Stimulated activated CD4-positive, alpha-beta T cell treated with anti-CD3 and anti-CD28 coated beads, Interleukin-15, amount 100 ng/mL, for 1 hour (primary cell): ENCODE data around the gene ATP13A2.

ENCODE experiments used
- DNase-seq, 2 donors: peaks; one replicate each; pipeline ENCODE4 v3.0.0-alpha.2; 2020; ENCODE audit warnings: low read depth in 1 of 2, low spot score in 1 of 2

Gene ATP13A2

DNA sequence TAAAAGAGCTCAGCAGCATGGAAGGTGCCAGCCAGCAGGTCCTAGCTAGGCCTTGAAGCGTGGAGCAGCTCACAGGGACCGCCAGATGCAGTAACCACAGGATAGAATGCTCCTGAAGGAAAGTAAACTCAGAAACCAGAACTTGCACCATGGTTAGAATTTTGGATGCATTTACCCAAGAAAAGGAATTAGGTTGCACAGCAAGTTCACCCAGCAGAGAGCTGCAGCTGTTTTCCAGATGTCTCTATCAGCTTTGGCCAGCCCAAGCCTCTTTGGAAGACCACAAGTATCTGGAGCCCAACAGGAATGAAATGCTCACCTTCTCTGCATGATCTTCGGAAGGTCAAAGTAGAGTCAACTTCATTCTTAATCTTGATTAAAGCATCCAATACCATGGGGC lies 21.0 kb upstream of the ATP13A2 start:
- DNase-seq, result no peak

DNA sequence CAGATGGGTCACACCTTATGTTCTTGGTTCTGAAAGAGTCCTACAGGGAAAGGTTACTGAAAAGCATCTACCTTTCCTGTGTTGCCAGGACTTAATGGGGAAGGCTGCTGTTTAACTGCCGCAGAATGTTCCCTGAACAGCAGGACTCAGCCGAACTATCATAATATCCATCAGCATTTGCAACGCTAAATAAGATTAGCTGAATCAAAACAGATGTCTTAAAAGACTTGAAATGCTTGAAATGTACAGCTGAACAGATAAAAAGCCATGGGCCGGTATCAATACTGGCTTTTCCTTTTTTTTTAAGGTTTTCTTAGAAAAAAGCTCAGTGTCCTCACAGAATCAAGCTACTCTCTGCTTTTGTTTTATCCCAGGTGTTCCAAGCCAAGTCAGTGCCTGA lies 19.7 kb upstream of the ATP13A2 start:
- DNase-seq, result no peak

DNA sequence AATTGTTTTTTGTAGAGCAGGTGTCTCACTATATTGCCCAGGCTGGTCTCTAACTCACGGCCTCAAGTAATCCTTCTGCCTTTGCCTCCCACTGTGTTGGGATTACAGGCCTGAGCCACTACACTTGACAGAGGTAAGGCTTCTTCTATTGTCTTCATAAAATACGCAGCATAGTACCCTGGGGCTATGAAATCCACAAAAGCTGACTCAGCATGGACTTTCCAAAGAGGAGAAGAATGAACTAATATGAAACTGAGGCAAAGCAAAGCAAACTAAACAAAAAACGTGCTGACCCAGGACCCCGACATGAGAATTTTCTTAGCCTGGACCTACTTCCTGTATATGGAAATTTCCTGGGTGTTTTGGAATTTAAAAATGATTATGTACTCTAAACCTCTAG lies 18.5 kb upstream of the ATP13A2 start:
- DNase-seq, result no peak

DNA sequence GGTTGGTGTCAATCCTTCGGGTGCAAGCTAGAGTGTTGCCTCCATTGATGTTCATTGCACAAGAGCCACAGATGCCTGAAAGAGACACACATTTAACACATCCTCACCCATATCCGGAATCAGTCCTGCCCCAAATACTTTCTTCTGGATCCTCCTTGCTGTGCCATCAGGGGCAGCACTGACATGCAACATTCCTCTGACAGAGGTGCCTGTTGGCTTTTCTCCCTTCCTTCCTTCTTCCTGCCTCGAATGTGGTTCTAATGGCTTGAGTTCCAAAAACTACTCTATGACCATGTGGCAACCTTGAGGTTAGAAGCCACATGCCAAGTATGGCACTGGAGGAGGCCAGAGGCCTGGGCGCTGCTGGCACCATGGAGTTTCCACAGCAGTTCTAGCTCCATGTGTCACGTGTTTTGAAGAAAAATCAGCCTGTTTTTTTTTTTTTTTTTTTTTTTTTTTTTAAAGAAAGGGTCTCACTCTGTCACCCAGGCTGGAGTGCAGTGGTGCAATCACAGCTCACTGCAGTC lies 17.0 kb upstream of the ATP13A2 start:
- DNase-seq, result no peak

DNA sequence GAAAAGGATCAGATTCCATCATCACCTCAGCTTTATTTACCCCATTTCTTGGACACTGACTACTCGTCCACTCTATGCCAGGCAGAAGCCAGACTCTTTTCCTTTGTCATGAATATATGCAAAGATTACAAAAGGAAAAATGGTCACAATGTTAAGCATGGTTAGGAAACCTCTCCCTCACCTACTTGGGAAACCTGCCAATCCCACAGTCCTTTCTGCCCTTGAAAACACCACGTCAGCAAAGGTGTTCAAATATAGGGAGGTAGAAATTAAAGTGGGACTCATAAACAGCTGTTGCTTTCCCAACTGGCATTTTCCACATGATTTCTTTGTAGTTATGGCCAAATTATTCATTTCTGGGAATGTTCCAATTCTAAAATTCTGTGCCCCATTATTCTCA lies 16.2 kb upstream of the ATP13A2 start:
- no peak for DNase-seq

DNA sequence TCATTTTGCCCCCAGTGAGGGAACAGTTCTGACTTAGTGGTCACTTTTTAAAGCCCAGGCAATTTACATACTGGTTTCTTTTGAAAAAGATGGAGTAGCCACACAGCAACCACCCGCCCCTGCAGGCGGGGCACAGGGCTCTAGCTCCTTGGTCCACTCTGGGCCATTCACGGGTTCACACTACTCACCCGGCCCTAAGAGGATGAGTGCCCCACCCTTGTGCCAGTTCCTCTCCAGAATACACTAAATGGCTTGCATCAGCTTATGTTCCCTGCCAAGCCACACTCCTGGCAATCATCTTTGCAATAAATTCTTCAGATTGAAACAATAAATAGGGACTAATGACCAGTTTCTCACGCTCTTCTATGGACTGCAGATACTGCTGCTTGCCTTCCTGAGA lies 15.7 kb upstream of the ATP13A2 start:
- DNase-seq, result no peak

DNA sequence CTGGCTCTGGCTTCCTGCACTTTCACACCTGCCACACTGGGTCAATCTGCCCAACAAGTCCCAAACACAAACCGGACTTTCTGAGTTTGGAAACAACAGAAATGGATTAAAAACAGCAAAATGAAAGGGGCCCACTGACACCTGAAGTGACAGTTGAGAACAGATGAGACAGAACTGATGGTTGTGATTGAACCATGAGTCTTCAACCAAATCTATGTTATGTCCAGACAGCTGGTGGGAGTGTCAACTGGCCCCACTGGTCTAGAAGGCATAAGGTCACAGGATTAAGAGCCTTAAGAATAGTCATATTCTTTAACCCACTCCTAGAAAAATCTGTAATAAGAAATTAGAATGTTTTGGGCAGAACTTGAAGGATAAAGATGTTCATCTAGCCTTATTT lies 13.0 kb upstream of the ATP13A2 start:
- no peak for DNase-seq

DNA sequence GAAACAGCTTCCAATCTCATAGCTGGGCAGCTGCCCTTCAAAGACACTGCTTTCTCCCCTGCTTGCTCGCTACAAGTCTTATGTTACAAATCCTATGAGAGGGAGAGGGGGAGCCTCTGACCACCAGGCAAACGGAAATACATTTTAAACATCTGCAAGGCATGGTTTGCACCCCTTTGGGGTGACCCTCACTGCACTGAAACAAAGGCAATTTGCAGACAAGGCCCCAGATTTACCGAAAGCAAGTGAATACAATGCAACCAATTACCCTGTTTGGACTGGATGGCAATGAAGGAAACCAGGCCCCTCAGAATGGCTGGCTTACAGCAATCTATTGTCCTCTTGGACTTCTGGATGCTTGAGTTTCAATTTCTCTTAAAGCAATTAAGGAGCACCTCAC lies 11.8 kb upstream of the ATP13A2 start:
- DNase-seq, result no peak

DNA sequence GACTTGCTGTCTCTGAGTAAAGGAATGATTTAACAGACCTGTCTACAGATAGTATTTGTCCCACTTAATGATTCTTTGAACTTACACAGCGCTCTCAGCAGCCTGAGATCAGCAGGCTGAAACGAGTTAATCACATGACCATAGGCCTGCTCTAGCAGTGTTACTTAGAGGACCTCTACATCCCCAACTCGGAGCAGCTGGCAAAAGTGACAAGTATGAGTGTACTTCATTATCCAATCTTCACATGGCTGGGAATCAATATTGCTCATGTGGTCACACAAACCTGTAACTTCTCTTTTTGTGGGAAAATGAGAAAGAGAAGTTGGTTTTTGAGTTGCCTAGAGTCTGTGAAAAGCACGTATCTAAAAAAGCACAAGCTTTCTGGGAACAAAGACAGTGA lies 11.4 kb upstream of the ATP13A2 start:
- DNase-seq, result no peak

DNA sequence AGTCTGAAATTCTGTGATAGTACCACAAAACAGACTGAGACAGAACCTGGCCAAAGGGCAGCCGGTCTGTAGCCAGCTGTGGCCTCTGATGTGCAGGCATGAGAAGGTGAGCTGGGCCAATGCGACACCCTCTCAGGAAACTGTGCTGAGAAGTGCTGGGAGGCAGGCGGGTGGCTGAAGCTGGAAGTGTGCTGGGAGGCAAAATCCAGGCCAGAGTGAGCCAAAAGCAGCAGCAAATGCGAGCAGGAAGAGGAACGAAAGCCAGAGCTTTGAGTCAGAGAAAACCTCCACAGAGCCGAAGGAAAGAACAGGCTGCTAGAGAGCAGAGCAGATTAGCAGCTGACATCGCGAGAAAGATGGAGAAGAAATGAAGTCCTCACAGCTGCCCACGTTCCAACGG lies 10.2 kb upstream of the ATP13A2 start:
- no peak for DNase-seq

DNA sequence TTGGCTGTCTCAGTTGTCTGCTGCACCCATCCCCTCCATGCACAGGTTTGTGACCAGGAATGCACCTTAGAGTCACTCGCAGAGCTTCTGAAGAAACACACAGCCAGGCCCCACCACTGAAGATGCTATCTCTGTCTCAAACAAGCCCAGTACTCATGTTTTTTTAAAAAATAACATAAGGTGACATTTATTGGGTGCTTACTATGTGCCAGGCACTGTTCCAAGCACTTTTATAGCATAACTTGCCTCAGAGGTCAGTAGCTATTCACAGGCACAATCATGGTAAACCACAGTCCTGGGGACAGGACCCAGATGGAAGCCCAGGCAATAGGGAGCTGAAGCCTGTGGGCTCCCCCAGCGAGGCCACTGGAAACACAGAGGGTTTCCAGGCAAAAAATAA lies 8.8 kb upstream of the ATP13A2 start:
- DNase-seq, result no peak

DNA sequence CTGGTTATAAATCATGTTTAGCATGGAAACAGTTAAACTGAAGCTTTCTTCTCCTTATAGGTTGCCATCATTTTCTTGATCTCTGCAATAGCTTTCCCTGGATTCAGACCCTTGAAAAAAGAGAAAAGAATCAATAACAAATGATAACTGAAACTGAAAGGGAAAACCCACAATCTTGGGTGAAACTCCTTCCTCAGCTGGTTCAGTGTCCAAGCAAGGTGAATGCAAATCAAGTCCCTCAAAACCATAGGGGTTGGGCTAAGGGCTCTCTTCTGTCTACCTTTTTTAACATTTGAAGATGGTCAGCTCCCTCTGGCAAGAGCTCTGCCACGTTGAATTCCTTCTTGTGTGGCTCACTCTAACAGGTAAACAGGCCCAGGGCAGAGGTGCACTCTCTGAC lies 7.1 kb upstream of the ATP13A2 start:
- DNase-seq, result no peak

DNA sequence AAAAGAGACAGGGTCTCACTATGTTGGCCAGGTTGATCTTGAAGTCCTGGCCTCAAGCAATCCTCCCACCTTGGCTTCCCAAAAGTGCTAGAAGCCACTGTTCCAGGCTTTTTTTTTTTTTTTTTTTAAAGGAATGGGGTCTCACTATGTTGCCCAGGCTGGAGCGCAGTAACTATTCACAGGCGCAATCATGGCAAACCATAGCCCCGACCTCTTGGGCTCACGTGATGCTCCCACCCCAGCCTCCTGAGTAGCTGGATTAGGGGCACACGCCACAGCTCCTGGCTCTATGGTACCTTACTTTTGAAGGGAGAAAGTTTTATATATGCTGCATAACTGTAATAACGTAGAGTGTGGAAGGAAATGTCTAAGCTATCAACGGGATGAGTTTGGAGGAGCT lies 5.7 kb upstream of the ATP13A2 start:
- DNase-seq, result no peak

DNA sequence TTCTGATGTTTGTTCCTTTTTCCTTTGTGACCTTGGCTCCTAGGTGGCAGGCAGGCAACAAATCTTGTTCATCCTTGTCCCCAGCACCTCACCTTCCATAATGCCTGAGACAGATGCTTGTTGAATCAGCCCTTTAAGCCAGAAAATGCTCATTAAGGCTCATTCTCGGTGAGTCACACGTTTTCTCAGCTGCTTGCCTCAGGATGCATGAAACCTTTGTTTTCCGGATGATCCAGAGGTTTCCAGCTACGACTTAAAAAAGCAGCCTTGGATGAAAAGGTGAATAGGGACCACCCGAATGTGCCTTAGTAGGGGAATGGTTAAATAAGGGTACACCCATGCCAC lies 4.6 kb upstream of the ATP13A2 start:
- no peak for DNase-seq

DNA sequence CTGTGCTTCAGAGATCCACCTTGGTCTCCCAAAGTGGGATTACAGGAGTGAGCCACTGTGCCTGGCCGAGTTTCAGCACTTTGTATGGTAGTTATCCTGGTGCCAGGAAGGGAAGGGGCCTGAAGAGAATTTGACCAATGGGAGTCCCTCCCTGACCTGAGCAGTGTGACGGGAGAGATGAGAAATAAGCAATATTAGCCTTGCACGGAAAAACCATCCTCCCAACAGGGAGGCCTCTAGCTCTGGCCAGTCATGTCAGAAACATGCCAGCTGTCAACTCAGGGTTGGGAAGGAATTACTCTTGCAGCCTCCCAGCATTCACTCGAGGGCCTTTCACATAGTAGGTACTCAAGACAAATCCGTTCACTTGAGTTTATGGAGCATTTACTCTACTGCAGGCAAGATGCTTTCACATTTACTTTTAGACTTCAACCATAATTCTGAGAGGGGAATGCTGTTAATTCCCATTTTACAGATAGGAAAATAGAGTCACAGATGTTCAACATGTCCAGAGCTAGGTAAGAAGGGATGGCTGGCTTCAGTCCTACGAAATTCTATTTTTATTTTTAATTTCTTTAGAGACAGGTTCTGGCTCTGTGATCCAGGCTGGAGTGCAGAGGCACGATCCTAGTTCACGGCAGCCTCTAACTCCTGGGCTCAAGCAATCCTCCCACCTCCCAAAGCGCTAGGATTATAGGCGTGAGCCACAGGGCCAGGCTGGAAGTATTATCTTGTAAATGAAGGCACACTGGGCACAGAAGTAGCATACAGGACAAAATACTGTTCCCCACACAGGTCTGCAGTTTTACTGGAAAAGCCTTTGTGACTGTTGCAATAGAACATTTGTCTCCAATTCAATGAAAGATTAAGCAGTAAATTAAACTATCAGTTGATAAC lies 3.2 kb upstream of the ATP13A2 start:
- no peak for DNase-seq

DNA sequence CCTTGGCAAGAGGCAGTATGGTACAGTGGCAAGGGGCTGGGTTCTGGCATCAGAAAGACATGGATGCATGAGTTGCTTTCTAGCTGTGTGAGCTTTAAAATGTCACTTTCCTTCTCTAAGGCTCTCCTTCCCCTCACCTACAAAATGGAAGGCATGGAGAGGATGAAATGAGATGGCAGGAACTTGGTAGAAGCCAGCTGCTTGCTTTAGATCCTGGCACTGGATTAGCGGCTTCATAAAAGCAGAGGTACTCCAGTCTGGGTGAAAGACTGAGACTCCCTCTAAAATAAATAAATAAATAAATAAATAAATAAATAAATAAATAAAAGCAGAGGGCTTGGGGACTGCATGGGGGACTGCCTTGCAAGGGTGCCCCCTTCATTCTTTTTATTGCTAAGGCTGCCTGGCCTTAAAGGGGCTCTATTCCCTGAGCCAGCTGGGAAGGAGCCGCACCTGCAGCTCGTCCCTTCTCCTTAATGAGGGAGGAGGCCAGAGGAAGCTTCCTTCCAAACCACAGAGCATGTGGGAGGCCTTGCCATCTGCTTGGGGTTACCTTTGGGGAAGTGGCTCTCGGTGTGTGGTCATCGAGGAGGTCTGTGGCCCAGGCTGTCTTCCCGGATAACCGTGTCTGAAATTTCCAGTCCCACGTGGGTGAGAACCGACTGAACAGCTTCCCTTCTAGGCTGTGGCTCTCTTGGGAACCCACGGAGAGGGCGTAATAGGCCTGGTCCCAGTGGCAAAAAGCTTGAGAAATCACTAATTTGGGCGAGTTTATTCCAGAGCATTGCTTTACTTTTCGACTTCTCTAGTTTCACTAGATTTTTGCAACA lies 2.0 kb upstream of the ATP13A2 start:
- DNase-seq, result no peak

DNA sequence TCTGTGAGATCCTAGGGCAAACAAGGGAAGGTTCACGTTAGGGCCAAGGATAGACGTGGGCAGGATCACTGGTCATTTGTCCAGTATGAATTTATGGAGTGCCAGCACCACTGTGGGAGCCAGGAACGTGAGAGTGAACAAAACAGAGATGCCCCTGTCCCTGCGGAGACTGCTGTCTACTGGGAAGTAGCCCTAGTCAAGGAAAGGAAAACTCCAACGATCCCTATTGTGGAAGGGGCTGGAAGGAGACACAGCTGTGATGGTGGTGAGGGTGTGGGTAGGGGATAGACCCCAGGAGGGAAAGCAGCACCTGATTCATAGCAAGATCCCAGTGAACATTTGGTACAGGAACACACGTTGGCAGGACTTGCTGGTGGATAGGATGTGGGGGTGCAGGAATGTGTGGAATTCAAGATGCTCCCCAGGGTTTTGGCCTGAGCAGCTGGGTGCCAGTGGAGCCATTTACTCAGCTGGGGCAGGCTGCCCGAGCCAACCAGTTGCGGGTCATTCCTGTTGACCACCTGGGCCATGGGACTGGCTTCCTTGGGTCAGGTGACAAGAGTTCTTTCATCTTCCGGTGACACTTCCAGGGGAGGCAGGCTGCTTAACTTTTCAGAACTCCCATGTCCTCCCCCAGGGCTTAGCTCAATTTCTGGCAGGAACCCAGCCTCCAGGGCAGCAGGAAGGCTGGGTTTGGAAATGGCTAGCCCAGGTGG lies 1.2 kb upstream of the ATP13A2 start:
- DNase-seq, result no peak

DNA sequence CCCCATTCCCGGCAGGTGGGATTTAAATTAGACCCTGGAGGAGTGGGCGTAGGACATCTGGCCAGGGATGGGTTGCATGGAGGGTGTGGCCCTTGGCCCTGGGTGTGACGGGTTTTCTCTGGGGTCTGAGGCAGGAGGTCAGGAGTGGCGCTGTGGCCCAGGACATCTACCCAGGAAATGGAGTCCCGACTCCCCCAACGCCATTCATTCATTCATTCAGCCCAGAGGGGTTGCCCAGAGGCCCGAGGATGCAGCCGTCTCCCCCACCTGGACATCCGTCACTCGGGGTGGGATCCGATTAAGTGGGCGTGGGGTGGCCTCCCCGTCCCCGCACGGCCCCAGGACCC lies 663 bp downstream of the ATP13A2 start:
- no peak for DNase-seq

DNA sequence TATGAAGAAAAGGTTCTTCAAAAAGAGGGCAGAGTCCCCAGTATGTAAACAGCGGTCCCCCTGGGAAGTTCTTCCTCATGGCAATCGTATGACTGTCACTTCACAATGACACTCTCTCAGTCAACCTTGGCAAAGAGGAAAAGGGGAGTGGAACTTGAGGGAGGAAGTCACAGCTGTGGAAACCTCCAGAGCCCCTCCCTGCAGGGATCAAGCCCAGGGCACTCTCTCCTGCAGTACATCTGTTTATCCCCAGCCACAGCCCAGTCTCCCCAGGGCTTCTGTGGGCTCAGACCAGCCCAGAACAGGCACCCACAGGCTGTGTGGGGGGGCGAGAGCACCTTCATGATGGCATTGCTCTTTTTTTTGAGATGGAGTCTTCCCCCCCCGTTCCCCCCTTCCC lies 2.0 kb downstream of the ATP13A2 start:
- DNase-seq, result no peak

DNA sequence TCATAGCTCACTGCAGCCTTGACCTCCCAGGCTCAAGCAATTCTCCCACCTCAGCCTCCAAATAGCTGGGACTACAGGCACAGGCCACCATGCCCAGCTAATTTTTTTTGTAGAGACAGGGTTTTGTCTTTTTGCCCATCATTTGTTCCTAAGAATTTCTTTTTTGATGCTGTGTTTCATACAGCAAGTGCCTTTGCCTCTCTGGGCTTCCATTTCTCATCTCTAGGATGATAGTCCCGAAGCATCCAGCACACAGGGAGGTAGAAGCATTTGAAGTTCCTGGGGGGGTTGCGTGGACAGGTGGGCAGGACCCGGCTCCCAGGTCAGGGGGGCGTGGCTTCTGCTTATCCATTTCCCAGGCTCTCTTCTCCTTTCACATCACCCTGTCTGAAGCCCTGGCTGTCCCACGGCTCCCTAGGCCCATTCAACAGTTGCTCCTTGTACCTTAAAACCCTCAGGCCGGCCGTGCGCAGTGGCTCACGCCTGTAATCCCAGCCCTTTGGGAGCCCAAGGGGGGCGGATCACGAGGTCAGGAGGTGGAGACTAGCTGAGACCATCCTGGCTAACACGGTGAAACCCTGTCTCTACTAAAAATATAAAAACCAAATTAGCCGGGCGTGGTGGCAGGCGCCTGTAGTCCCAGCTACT lies 3.4 kb downstream of the ATP13A2 start:
- no peak for DNase-seq

DNA sequence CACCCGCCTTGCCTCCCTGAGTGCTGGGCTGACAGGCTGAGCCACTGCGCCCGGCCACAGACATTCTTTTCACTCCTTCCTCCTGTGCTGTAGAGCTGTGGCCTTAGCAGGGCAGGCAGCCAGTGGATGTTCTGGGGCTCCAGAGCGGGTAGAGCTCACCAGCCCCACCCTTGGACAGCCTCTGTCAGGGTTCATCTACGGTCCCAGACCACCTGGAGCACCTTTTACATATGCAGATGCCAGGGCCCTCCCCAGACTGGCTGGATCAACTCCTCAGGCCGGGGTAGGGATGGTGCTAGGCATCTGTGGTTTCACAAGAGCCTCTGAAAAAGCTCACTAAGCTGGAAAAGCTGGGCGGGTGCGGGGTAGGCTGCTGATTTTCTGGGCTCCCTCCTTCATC lies 4.6 kb downstream of the ATP13A2 start:
- DNase-seq, result no peak
